AG04449 (cell line): Measurements from ENCODE around the gene SLC16A9.

Experiments
- CTCF ChIA-PET: fragments of 350-600 bp; formaldehyde crosslinking; extraction: SDS; loops from one replicate; lab custom pipeline; 2021; ENCODE audit warnings: antibody characterized with exemption; lab: Yijun Ruan, JAX
- POLR2A ChIA-PET: fragments of 400-600, 350-600 bp; formaldehyde crosslinking; extraction: SDS; loops from one replicate; lab custom pipeline; 2020; ENCODE audit warnings: antibody characterized with exemption, inconsistent platforms; lab: Yijun Ruan, JAX
- DNase-seq: peaks from one replicate; pipeline ENCODE4 v3.0.0-alpha.2; 2010; ENCODE audit warnings: low read depth, low spot score
- H3K4me3 ChIP-seq: 2 replicates; pipeline ENCODE4 v1.5.1; 2011; ENCODE audit warnings: low read depth, mild to moderate bottlenecking, control low read depth, low read length
- CTCF ChIP-seq: IDR thresholded peaks from one replicate; pipeline ENCODE4 v1.5.1; 2011; ENCODE audit warnings: mild to moderate bottlenecking, moderate library complexity, low read length, control low read depth, inconsistent platforms; ENCODE audit not compliant: insufficient read depth; ENCODE audit errors: missing control alignments

SLC16A9 gene

GRCh38 chr10:59706851-59707797, 2.5 kb downstream of the SLC16A9 start:
- ChIA-PET CTCF (no interaction called here), POLR2A (no interaction called here)
- no peak overlapping the region for H3K4me3 ChIP-seq
- no peak for TF ChIP-seq CTCF
- no peak for DNase-seq

GRCh38 chr10:59705931-59706330, 3.7 kb downstream of the SLC16A9 start:
- no peak overlapping the region for H3K4me3 ChIP-seq
- no peak for TF ChIP-seq CTCF
- POLR2A ChIA-PET: no interaction called here
- CTCF ChIA-PET: no interaction called here
- no peak for DNase-seq

- POLR2A ChIA-PET: no interaction called here
Observed at GRCh38 chr10:59704630-59705029, 5.0 kb downstream of the SLC16A9 start.

GRCh38 chr10:59702347-59702746, 7.3 kb downstream of the SLC16A9 start:
- CTCF ChIA-PET: no interaction called here
- DNase-seq: no peak
- no peak for TF ChIP-seq CTCF
- no peak overlapping the region for H3K4me3 ChIP-seq
- POLR2A ChIA-PET: no interaction called here

More at GRCh38 chr10:59704630-59705029, 5.0 kb downstream of the SLC16A9 start:
- DNase-seq: no peak
- H3K4me3 ChIP-seq: no peak overlapping the region
- CTCF ChIA-PET: no interaction called here
- no peak for TF ChIP-seq CTCF

- DNase-seq: no peak
- no peak for TF ChIP-seq CTCF
- ChIA-PET CTCF (no interaction called here), POLR2A (no interaction called here)
- no peak overlapping the region for H3K4me3 ChIP-seq
Observed at GRCh38 chr10:59700709-59701108, 8.9 kb downstream of the SLC16A9 start.

GRCh38 chr10:59698326-59698725, 11.3 kb downstream of the SLC16A9 start:
- no peak for TF ChIP-seq CTCF
- H3K4me3 ChIP-seq: no peak overlapping the region
- POLR2A ChIA-PET: no interaction called here
- CTCF ChIA-PET: no interaction called here
- no peak for DNase-seq
